ENCODE data around the gene LIN7C. TPM values are rescaled to one million over a fixed set of nuclear protein-coding genes. Genes with fewer than 3 reads are reported as not detected.

The LIN7C gene
- total RNA-seq, 1 donor, result 75.3 TPM

DNA sequence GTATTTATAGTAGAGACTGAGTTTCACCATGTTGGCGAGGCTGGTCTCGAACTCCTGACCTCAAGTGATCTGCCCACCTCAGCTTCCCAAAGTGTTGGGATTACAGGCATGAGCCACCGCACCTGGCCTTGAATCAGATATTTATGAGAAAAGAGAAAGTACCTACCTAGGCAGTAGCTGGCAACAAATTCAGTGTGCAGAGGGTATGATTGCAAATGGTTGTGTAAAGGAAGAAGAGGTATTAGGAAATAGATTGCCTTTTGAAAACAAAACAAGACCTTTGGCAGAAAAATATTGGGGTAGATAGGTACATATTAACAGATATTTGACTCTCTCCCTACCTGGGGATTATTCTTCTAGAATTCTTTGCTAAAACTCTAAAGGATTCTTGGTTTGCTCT lies 38.5 kb upstream of the LIN7C start:
- no peak for DNase-seq (ENCODE audit: low read depth)
- TF ChIP-seq, protein P1, sequence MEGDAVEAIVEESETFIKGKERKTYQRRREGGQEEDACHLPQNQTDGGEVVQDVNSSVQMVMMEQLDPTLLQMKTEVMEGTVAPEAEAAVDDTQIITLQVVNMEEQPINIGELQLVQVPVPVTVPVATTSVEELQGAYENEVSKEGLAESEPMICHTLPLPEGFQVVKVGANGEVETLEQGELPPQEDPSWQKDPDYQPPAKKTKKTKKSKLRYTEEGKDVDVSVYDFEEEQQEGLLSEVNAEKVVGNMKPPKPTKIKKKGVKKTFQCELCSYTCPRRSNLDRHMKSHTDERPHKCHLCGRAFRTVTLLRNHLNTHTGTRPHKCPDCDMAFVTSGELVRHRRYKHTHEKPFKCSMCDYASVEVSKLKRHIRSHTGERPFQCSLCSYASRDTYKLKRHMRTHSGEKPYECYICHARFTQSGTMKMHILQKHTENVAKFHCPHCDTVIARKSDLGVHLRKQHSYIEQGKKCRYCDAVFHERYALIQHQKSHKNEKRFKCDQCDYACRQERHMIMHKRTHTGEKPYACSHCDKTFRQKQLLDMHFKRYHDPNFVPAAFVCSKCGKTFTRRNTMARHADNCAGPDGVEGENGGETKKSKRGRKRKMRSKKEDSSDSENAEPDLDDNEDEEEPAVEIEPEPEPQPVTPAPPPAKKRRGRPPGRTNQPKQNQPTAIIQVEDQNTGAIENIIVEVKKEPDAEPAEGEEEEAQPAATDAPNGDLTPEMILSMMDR (IDR thresholded peaks at IDR 0.05; ENCODE audit: insufficient read depth, low read length), result no peak
- no peak overlapping the region for H3K4me3 ChIP-seq (ENCODE audit: low read depth, low read length)

DNA sequence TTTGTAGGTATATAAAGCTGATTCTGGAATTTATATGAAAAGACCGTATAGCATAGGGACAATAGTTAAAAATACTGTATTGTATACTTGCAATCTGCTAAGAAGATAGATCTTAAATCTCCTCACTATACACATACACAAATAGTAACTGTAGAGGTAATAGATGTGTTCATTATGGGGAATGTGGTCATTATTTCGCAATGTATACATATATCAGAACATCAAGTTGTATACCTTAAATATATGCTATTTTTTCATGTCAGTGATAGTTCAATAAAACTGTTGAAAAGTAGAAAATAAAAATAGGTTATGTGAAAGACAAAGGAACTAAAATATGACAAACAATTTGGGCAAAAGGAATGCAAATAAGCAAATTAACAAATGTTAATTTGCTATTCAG lies 35.2 kb upstream of the LIN7C start:
- DNase-seq (ENCODE audit: low read depth), result no peak
- no peak overlapping the region for H3K4me3 ChIP-seq (ENCODE audit: low read depth, low read length)
- TF ChIP-seq, protein P1 (IDR thresholded peaks at IDR 0.05; ENCODE audit: insufficient read depth, low read length), result no peak

DNA sequence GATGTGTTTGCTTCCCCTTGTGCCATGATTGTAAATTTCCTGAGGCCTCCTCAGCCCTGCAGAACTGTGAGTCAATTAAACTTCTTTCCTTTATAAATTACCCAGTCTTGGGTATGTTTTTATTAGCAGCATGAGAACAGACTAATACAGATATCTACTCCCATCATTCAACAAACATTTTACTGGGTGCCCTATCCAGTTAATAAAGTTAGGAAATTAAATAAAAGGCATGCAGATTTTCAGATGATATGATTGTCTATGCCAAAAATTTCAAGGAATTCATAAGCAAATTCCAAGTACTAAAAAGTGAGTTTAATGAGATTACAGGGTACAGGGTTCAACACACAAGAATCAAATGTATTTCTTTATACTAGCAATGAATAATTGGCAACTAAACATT lies 33.5 kb upstream of the LIN7C start:
- TF ChIP-seq, protein P1 (IDR thresholded peaks at IDR 0.05; ENCODE audit: insufficient read depth, low read length), result no peak
- no peak for DNase-seq (ENCODE audit: low read depth)
- H3K4me3 ChIP-seq (ENCODE audit: low read depth, low read length), result no peak overlapping the region

DNA sequence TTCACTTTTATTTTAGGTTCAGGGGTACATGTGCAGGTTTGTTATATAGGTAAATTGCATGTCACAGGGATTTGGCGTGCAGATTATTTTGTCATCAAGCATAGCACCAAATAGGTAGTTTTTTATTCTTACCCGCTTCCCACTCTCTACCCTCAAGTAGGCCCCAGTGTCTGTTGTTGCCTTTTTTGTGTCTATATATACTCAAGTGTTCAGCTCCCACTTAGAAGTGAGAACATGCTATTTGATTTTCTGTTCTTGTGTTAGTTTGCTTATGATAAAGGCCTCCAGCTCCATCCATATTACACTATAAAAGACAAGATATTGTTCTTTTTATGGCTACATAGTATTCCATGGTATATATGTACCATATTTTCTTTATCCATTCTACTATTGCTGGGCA lies 28.5 kb upstream of the LIN7C start:
- no peak for DNase-seq (ENCODE audit: low read depth)
- H3K4me3 ChIP-seq (ENCODE audit: low read depth, low read length), result no peak overlapping the region
- TF ChIP-seq, protein P1 (IDR thresholded peaks at IDR 0.05; ENCODE audit: insufficient read depth, low read length), result no peak

DNA sequence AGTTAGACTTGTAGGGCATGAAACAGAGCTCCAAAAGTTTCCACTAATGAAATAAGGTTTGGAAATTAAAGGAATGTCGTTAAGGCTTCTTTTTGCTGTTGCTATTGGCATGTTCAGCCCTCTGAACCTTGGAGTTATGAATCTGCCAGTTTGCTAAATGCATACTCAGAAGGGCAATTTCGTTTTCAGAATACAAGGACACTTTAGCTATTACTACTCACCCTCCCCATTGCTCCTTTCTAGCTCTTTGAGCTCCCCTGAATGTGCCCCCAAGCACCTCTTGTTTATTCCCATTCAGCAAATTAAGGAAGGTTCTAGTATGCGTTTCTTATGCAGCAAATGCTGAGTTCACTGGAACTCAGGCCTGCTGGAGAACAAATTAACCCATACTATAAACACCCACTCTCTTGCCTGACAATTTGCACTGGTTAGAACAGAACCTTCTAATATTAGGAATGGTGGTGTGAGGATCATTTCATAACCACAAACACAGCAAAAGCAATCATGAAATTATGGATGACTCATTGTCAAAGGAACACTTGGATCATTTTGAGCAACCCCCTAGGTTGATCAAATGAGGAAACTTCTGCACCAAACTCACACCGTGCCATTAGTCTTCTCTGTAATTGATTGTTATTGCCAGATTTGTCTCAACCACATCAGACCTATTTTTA lies 26.2 kb upstream of the LIN7C start:
- no peak for DNase-seq (ENCODE audit: low read depth)
- TF ChIP-seq, protein P1 (IDR thresholded peaks at IDR 0.05; ENCODE audit: insufficient read depth, low read length), result no peak
- no peak overlapping the region for H3K4me3 ChIP-seq (ENCODE audit: low read depth, low read length)

DNA sequence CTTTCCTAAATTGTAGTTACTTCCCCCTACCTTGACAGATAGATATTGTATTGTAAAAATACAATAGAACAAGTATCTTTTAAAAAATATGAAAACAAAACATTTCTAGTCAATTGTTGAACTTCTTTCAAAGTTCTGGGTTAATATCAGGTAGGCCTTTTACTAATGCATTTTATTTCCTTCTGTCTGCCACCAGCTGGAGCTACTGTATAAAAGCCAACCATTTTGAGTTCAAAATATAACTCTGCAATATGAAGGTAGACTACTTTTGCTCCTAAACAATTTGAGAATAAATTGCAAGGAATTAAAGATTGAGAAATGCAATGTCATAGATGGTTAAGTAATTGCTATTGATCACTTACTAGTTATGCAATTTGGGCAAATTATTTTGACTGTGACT lies 22.1 kb upstream of the LIN7C start:
- no peak for DNase-seq (ENCODE audit: low read depth)
- TF ChIP-seq, protein P1 (IDR thresholded peaks at IDR 0.05; ENCODE audit: insufficient read depth, low read length), result no peak

DNA sequence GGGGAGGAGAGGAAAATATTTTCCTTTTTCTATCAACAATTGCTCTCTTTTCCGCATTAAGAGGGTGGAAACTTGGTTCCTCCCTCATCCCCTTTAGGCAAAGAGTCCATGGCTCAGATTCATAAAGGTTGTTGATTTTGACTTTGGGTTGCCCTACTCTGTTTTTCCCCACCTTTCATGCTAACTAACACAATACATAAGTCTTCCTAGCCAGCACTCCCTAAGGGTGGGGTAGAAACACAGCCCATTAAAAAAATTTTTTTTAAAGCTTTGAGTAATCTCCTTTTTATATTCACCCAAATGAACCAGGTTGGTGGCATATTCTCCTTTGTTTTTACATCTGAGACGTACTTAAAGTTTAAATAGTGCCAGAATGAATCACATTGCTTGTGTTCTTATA lies 20.0 kb upstream of the LIN7C start:
- DNase-seq (ENCODE audit: low read depth), result no peak
- TF ChIP-seq, protein P1 (IDR thresholded peaks at IDR 0.05; ENCODE audit: insufficient read depth, low read length), result no peak
- no peak overlapping the region for H3K4me3 ChIP-seq (ENCODE audit: low read depth, low read length)

More for the DNA sequence above, 22.1 kb upstream of the LIN7C start:
- no peak overlapping the region for H3K4me3 ChIP-seq (ENCODE audit: low read depth, low read length)
